NCI-H2171 (cell line): ENCODE results near the gene PHOX2A.

Experiments
- DNase-seq: peaks from one replicate; lab custom pipeline; 2025; lab: John Stamatoyannopoulos, UW

PHOX2A gene

GRCh38 chr11:72249961-72250360 lies 6.0 kb upstream of the PHOX2A start:
- no peak for DNase-seq

- no peak for DNase-seq
Observed at GRCh38 chr11:72247584-72247983, 3.6 kb upstream of the PHOX2A start.

- DNase-seq: no peak
Observed at GRCh38 chr11:72245263-72245816, 1.4 kb upstream of the PHOX2A start.

DNA sequence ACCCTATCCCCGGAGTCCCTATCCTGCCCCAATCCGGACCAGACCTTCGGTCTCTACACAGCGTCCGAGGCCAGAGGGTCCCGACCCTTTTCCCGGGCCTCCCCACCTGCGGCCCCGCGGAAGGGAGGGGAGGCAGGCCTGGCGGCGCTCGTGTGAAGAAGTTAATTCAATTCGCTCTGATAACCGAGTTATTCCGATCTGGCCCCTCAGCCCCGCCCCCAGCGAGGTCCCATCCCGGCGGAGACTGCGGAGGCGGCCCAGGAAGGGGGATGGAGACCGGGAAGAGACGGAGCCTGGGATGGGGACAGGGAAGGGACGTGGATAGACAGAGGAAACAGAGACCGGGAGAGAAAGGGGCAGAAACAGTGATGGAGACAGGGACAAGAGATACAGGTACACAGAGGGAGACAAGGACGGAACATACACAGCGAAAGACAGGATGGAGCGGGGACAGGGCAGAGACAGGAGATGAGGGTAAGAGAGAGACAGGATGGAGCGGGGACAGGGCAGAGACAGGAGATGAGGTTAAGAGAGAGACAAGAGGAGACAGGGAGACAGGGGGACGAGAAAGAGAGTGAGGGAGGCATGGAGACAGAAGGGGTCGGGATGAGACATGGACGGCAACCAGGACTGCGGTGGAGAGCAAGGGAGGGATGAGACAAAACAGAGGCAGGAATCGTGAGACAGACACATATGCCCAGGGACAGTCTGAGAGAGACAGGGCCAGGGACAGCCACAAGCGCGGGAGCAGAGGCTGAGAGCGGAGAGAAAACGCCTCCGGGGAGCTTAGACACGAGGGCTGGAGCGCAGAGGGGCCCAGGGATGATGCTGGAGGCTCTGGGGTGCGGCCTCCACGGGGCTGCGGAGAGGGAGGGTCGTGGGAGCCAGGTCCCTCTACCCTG lies 636 bp upstream of the PHOX2A start:
- no peak for DNase-seq

DNA sequence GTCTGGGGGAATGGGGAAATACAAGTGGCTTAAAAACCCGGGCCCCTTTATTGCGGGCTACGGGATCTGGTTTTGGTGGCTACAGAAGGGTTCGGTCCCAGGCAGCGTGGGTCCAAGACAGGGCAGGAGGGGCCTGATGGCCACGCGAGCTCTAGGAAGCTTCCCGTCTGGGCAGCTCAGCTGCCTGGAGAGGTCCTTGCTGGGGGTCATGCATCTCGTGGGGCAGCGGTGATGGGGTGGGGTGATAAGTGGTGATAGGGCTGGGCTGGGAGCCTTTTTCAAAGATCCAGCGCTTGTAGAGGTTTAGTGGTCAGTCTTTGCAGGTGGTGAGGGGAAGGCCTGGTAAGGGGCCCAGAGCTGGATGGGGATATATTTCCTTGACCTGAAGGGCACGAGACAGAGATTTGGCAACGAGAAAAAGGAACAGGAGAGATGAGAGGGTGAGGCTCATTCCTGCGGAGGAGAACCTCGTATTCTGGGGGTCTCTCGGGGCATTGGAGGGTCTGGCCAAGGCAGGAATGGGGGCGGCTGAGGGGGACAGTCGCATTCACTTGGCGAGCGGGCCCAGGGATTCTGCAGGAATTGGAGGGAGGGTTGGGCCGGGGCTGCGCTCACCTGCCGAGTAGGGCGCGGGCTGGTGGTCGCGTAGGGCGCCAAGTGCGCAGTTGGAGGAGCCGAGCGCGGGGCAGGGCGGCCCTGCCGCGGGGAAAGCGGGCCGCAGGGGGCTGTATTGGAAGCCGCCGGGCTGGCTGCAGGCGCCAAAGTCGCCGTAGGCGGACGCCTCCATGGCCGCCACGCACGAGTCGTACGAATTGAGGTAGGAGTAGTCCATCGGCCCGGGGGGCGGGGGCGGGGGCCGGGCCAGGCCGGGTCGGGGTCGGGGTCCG lies 560 bp downstream of the PHOX2A start:
- DNase-seq: no peak

- DNase-seq: no peak
Observed at GRCh38 chr11:72242141-72242540, 1.8 kb downstream of the PHOX2A start.

GRCh38 chr11:72241291-72241781 lies 2.6 kb downstream of the PHOX2A start:
- no peak for DNase-seq

GRCh38 chr11:72240461-72241290 lies 3.3 kb downstream of the PHOX2A start:
- DNase-seq: no peak

- no peak for DNase-seq
Observed at GRCh38 chr11:72239849-72240460, 4.0 kb downstream of the PHOX2A start.

GRCh38 chr11:72239313-72239848 lies 4.6 kb downstream of the PHOX2A start:
- DNase-seq: no peak

GRCh38 chr11:72238492-72239312 lies 5.3 kb downstream of the PHOX2A start:
- no peak for DNase-seq

DNA sequence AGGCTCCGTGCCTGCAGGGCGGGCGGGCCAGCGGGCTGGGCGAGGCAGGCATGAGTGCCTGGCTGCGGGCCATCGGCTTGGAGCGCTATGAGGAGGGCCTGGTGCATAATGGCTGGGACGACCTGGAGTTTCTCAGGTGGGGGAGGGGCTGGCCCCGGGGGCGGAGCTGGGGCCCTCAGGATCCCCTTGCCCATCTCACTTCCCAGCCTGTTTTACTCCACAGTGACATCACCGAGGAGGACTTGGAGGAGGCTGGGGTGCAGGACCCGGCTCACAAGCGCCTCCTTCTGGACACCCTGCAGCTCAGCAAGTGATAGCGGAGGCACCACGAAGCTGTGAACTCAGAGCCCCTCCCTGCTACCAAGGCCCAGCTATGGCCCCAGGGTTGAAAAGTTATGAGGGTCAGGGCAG lies 5.9 kb downstream of the PHOX2A start:
- no peak for DNase-seq

- no peak for DNase-seq
Observed at GRCh38 chr11:72237112-72237931, 6.7 kb downstream of the PHOX2A start.

GRCh38 chr11:72236774-72237111 lies 7.2 kb downstream of the PHOX2A start:
- no peak for DNase-seq

DNA sequence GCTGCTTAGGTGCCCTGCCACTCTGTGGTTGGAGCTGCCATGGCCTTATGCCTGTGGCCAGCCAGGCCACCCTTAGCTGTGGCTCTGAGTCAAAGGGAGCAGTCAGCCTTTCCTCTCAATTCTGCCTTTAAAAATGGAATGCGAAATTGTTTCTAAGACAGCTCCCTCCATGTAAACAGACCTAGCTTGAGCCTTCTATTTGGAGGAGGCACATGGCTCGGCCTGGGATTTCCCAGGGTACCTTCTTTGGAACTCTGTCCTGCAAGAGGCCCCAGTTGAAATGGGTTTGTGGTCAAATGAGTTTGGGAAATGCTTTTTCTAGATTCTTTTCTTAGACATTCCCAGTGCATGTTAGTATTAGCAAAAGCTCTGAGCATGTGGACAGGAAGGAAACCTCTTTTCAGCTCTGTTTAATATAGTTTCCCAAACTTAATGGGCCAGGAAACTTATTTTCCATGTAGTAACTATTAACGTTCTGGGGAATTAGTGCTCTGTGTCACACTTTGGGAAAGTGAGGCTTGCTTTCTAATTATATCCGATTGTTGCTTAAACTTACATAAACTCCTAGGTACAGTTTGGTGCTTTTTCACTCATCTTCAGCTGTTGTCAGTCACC lies 7.8 kb downstream of the PHOX2A start:
- no peak for DNase-seq

- no peak for DNase-seq
Observed at GRCh38 chr11:72235351-72236057, 8.5 kb downstream of the PHOX2A start.

DNA sequence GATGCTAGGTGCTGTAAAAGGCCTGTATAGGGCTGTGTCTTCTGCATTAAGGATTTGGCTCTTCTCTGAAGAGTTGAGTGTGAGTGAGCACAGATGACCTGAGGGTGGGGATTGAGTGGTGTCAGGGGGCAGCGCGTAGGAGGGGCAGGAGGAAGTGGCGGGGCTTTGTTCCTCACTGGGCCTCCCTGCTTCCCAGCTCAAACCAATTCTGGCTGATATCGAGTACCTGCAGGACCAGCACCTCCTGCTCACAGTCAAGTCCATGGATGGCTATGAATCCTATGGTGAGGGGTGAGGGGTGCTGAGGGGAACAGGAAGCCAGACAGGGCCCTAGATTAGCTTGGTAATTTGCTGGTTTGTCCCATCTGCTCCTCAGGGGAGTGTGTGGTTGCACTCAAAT lies 9.1 kb downstream of the PHOX2A start:
- no peak for DNase-seq

GRCh38 chr11:72234514-72234830 lies 9.5 kb downstream of the PHOX2A start:
- no peak for DNase-seq
